GM18526 (cell line): Measurements from ENCODE around the gene DSG2.

ENCODE experiments used
- POLR2A ChIP-seq: IDR thresholded peaks from 3 replicates; pipeline ENCODE4 v1.6.1; 2011; ENCODE audit not compliant: insufficient read length; ENCODE audit errors: extremely low read depth

DSG2 gene

GRCh38 chr18:31493171-31493570, 4.8 kb upstream of the DSG2 start:
- no peak for TF ChIP-seq POLR2A

DNA sequence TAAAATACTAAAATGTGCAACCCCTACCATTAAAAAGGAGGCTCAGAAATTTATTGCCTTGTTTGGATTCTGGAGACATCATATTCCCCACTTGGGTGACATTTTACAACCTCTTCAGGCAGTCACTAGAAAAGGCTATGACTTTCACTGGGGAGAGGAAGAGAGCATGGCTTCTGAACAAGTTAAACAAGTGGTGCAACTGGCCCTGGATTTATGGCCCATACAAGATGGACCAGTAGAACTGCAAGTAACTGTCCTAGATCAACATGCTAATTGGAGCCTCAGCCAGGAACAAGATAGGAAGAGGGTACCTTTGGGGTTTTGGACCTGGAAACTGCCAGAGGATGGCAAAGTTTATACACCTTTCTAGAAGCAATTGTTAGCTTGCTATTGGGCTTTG, 4.0 kb upstream of the DSG2 start:
- TF ChIP-seq POLR2A: no peak

DNA sequence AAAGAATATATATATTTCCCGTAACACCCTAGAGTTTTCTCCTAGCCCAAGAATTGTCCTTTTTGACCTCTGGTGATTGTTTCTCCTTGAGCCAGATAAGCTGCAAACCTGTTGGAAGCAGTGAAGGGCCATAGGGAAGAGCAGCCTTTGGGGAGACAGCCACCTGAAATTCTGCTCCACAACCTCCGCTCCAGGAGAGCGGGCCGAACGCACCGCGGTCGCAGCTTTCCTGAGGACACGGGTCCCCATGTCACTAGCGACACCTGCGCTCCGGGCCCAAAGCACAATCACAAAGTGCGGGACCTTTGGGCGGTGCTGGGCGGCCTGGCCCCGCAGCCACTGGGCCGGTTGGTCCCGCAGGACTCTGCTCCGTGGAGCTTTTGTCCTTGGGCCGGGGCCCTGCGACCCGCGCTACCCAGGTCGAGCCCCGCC, 557 bp upstream of the DSG2 start:
- TF ChIP-seq POLR2A: no peak

- no peak for TF ChIP-seq POLR2A
Observed at GRCh38 chr18:31498574-31499524, 872 bp downstream of the DSG2 start.

GRCh38 chr18:31500051-31500688, 2.2 kb downstream of the DSG2 start:
- TF ChIP-seq POLR2A: no peak

DNA sequence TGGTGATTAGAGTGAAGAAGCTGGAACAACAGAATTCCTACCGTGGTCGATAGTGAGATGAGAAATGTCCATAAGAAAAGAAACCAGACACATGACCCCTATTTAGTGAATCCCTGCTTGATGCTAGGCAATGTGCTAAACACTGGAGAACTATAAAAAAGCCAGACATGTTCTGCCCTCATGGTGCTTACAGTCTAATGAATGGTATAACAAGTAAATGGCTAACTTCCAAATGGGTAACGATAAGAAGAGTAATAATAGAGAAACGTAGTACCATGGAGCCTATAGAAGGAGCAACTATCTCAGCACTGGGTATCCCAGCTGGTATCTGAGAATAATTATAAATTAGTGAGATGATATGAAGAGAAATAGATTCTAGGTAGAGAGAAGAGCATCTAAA, 5.0 kb downstream of the DSG2 start:
- no peak for TF ChIP-seq POLR2A

- no peak for TF ChIP-seq POLR2A
Observed at GRCh38 chr18:31504455-31505147, 6.6 kb downstream of the DSG2 start.

- no peak for TF ChIP-seq POLR2A
Observed at GRCh38 chr18:31505156-31505555, 7.2 kb downstream of the DSG2 start.

- no peak for TF ChIP-seq POLR2A
Observed at GRCh38 chr18:31506024-31506742, 8.2 kb downstream of the DSG2 start.

- TF ChIP-seq POLR2A: no peak
Observed at GRCh38 chr18:31508781-31509180, 10.8 kb downstream of the DSG2 start.

GRCh38 chr18:31509571-31509970, 11.6 kb downstream of the DSG2 start:
- TF ChIP-seq POLR2A: no peak

- TF ChIP-seq POLR2A: no peak
Observed at GRCh38 chr18:31510319-31510718, 12.3 kb downstream of the DSG2 start.

DNA sequence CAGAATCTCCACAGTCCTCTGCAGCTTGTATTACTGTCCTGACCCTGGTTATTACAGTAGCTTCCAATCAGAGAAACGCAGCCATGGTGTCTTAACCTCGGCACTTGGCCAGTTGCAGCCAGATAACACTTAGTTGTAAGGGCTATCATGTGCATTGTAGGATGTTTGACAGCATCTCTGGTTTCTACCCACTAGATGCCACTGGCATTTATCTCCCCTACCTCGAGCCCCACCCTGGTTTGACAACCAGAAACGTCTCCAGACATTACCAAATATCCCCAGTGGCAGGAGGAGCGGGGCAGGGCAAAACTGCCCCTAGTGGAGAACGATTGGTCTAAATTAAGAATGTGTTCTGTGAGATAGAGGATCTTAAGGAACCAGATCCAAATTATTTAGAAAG, 13.1 kb downstream of the DSG2 start:
- TF ChIP-seq POLR2A: no peak

DNA sequence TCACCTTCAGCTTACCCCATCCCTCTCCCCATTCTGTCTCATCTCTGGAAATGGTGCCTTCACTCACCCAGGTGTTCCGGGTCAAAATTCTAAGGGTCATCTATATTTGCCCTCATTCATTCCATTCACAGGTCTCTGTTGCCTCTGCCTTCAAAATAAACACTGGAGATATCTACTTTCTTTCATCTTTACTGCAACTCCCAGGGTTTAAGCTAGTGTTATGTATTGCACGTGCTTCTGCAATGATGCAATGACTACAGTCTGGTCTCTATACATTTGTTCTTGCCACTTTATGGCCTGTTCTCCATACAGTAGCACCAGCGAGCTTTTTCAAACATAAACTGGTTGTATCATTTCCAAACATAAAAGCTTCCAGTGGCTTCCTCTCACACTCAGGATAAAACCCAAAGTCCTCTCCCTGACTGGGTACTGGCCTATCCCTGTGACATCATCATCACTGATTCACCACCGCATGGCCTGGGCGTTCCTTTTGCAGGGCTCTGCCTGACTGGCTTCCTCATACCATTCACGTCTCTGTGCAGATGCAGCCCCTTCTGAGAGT, 14.3 kb downstream of the DSG2 start:
- TF ChIP-seq POLR2A: no peak
